OCI-LY1 (cell line): ENCODE results near the gene IVL.

Source experiments
- H2AFZ ChIP-seq: fragments of 200-600 bp; sonication (generic), shearing (Covaris generic); 2 replicates; pipeline ENCODE4 v1.6.0; 2014; ENCODE audit warnings: antibody characterized with exemption, mild to moderate bottlenecking, low read length
- H3F3A ChIP-seq: fragments of 200-600 bp; sonication (generic), shearing (Covaris generic); 2 replicates; pipeline ENCODE4 v1.6.0; 2014; ENCODE audit warnings: mild to moderate bottlenecking, antibody characterized with exemption, low read length, moderate library complexity; ENCODE audit not compliant: insufficient read depth
- H3K27ac ChIP-seq: fragments of 200-600 bp; sonication (generic); 2 replicates; pipeline ENCODE4 v1.5.1; 2014; ENCODE audit warnings: low read length, mixed run types, mild to moderate bottlenecking, low read depth; ENCODE audit not compliant: poor library complexity, severe bottlenecking
- H3K27me3 ChIP-seq: fragments of 200-600 bp; sonication (generic); 2 replicates; pipeline ENCODE4 v1.6.0; 2014; ENCODE audit warnings: antibody characterized with exemption, mild to moderate bottlenecking, low read length, moderate library complexity; ENCODE audit not compliant: insufficient read depth
- H3K36me3 ChIP-seq: fragments of 200-600 bp; sonication (generic); 2 replicates; pipeline ENCODE4 v1.6.1; 2014; ENCODE audit warnings: mild to moderate bottlenecking, antibody characterized with exemption, low read length, moderate library complexity, mixed read lengths; ENCODE audit not compliant: insufficient read depth
- H3K4me1 ChIP-seq: fragments of 200-600 bp; sonication (generic); 2 replicates; pipeline ENCODE4 v1.5.1; 2014; ENCODE audit warnings: mild to moderate bottlenecking, low read length, moderate library complexity; ENCODE audit not compliant: insufficient read depth, severe bottlenecking
- H3K4me2 ChIP-seq: fragments of 200-600 bp; sonication (generic), shearing (Covaris generic); 2 replicates; pipeline ENCODE4 v1.6.1; 2014; ENCODE audit warnings: low read length
- H3K4me3 ChIP-seq: fragments of 200-600 bp; sonication (generic); 2 replicates; pipeline ENCODE4 v1.5.1; 2014; ENCODE audit warnings: low read length, low read depth, mild to moderate bottlenecking, mixed read lengths; ENCODE audit not compliant: poor library complexity, severe bottlenecking
- H3K79me2 ChIP-seq: fragments of 200-600 bp; shearing (Covaris generic); 2 replicates; pipeline ENCODE4 v1.6.1; 2016; ENCODE audit warnings: mixed run types, low read length, mixed read lengths; ENCODE audit not compliant: insufficient read depth
- H3K9ac ChIP-seq: fragments of 200-600 bp; sonication (generic), shearing (Covaris generic); 2 replicates; pipeline ENCODE4 v1.6.1; 2014; ENCODE audit warnings: mild to moderate bottlenecking, low read length, mixed read lengths
- H3K9me2 ChIP-seq: fragments of 200-600 bp; sonication (generic), shearing (Covaris generic); 2 replicates; pipeline ENCODE4 v1.6.1; 2014; ENCODE audit warnings: low read depth, mild to moderate bottlenecking, low read length, mixed read lengths
- H3K9me3 ChIP-seq: fragments of 200-600 bp; shearing (Covaris generic); 2 replicates; pipeline ENCODE4 v1.6.1; 2014; ENCODE audit warnings: low read length, mixed read lengths
- H4K20me1 ChIP-seq: fragments of 200-600 bp; sonication (generic), shearing (Covaris generic); 2 replicates; pipeline ENCODE4 v1.6.0; 2016; ENCODE audit warnings: mild to moderate bottlenecking, low read length; ENCODE audit not compliant: insufficient read depth
- EZH2 ChIP-seq: fragments of 200-600 bp; sonication (generic), shearing (Covaris generic); IDR thresholded peaks from 2 replicates; pipeline ENCODE4 v1.8.0; 2017; ENCODE audit warnings: borderline replicate concordance, mixed run types, mild to moderate bottlenecking, antibody characterized with exemption, low read length, moderate library complexity, mixed read lengths
- TF ChIP-seq, protein P1 (sequence below): fragments of 200-600 bp; sonication (generic), shearing (Covaris generic); IDR thresholded peaks from 2 replicates; pipeline ENCODE4 v1.5.1; 2017; ENCODE audit warnings: mild to moderate bottlenecking, antibody characterized with exemption, low read length, moderate library complexity, mixed read lengths

Gene IVL

DNA sequence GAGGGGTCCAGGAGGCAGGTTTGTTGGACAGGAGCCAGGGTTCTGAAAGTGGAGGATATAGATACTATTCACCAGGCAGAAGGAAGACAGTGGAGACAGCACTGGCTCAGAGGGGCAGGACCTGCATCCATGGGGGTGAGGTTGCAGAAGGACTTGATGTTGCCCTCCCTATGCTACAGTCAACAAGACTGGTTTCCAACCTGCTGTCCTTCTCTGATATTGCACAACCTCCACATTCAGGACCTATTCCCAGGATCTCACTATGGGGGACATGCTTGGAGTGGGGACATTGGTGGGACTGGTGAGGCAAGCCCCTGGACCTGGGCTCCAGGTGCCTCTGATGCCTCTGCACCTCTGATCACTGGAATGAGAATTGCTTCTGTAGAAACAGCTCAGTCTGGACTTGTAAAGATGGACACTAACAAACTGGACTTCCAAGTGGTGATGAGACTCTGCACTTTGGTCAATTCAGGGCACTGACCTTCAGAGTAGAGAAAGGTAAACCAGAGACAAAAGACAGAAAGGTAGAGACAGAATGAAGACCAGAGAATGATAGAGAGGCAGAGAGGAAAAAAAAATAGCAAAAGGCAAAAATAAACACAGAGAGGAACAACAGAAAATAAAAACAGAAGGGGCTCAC is 28.7 kb upstream of the IVL start:
- no peaks in the 10 kb centered on the region for H3K9me3 ChIP-seq
- H3K4me2 ChIP-seq, result no peak overlapping the region
- H3K9me2 ChIP-seq, result no peaks in the 10 kb centered on the region
- H3K4me1 ChIP-seq, result no peaks in the 10 kb centered on the region
- no peak overlapping the region for H3K27ac ChIP-seq
- no peak overlapping the region for H3K4me3 ChIP-seq
- no peak for TF ChIP-seq EZH2
- TF ChIP-seq, protein P1, sequence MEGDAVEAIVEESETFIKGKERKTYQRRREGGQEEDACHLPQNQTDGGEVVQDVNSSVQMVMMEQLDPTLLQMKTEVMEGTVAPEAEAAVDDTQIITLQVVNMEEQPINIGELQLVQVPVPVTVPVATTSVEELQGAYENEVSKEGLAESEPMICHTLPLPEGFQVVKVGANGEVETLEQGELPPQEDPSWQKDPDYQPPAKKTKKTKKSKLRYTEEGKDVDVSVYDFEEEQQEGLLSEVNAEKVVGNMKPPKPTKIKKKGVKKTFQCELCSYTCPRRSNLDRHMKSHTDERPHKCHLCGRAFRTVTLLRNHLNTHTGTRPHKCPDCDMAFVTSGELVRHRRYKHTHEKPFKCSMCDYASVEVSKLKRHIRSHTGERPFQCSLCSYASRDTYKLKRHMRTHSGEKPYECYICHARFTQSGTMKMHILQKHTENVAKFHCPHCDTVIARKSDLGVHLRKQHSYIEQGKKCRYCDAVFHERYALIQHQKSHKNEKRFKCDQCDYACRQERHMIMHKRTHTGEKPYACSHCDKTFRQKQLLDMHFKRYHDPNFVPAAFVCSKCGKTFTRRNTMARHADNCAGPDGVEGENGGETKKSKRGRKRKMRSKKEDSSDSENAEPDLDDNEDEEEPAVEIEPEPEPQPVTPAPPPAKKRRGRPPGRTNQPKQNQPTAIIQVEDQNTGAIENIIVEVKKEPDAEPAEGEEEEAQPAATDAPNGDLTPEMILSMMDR, result no peak
- no peak overlapping the region for H3K9ac ChIP-seq
- no peaks in the 10 kb centered on the region for H3K79me2 ChIP-seq
- no peaks in the 10 kb centered on the region for H3F3A ChIP-seq
- H3K36me3 ChIP-seq, result no peaks in the 10 kb centered on the region
- no peaks in the 10 kb centered on the region for H4K20me1 ChIP-seq
- no peak overlapping the region for H2AFZ ChIP-seq
- no peaks in the 10 kb centered on the region for H3K27me3 ChIP-seq

DNA sequence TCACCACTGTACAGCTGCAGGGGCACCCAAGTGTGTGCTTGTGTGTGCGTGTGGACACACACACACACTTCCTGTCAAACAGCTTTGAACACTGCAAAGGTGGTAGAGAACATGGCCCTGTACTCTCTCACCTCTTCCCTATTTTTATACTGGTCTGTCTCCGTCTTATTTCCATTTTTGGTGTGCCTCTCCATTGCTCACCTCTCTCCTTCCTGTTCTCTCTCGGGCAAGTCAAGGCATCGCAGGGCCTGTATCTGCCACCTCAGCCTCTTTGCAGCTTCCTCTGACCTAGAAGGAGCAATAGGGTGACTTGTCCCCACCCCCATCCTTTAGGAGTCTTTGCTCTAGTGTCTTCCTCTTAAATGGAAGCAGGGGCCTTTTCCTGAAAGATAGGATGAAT is 28.0 kb upstream of the IVL start:
- H3K4me3 ChIP-seq, result no peak overlapping the region
- H3K79me2 ChIP-seq, result no peaks in the 10 kb centered on the region
- no peaks in the 10 kb centered on the region for H3K27me3 ChIP-seq
- no peak for TF ChIP-seq EZH2
- TF ChIP-seq, protein P1, result no peak
- no peaks in the 10 kb centered on the region for H3K9me2 ChIP-seq
- no peaks in the 10 kb centered on the region for H3F3A ChIP-seq
- H3K4me1 ChIP-seq, result no peaks in the 10 kb centered on the region
- H3K4me2 ChIP-seq, result no peak overlapping the region
- H4K20me1 ChIP-seq, result no peaks in the 10 kb centered on the region
- H3K9me3 ChIP-seq, result no peaks in the 10 kb centered on the region
- H3K27ac ChIP-seq, result no peak overlapping the region
- no peaks in the 10 kb centered on the region for H3K36me3 ChIP-seq
- H3K9ac ChIP-seq, result no peak overlapping the region
- H2AFZ ChIP-seq, result no peak overlapping the region

DNA sequence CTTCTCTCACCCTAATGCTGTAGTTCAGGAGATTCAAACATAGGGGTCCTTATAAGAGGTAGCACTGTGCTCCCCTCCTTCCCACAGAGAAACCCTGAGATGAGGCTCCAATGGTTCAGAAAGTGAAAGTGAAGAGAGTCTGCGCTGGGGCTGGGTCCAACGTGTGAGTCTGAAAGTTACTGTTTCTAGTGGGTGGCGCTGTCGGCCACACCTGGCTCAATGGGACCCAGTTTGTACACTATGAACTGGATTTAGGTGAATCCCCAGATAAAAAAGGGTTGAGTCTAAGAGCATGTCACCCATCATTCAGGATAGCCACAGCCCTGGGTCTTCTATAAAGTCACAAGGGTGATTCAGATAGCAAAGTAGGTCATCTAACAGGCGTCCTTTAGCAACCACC is 27.4 kb upstream of the IVL start:
- Histone ChIP-seq H3F3A (no peaks in the 10 kb centered on the region), H3K9me3 (no peaks in the 10 kb centered on the region), H3K9ac (no peak overlapping the region), H3K27me3 (no peaks in the 10 kb centered on the region), H3K4me1 (no peaks in the 10 kb centered on the region), H2AFZ (no peak overlapping the region), H3K79me2 (no peaks in the 10 kb centered on the region), H4K20me1 (no peaks in the 10 kb centered on the region), H3K9me2 (no peaks in the 10 kb centered on the region), H3K27ac (no peak overlapping the region), H3K4me3 (no peak overlapping the region), H3K4me2 (no peak overlapping the region), H3K36me3 (no peaks in the 10 kb centered on the region)
- TF ChIP-seq, protein P1, result no peak
- TF ChIP-seq EZH2, result no peak
